HEK293T (cell line): Measurements from ENCODE around the gene OR51A7.
"Not testable (repeated sequence)": the region's sequence is repeated elsewhere in the genome, so short reads cannot be mapped to it uniquely, and the experiment has no call there.

Experiments used
- CTCF ChIA-PET: fragments of 350-600 bp; formaldehyde crosslinking; extraction: SDS; loops from one replicate; lab custom pipeline; 2021; ENCODE audit warnings: antibody characterized with exemption, inconsistent platforms; lab: Yijun Ruan, JAX
- POLR2A ChIA-PET: fragments of 350-600 bp; formaldehyde crosslinking; extraction: SDS; loops from one replicate; lab custom pipeline; 2020; ENCODE audit warnings: antibody characterized with exemption, inconsistent platforms; lab: Yijun Ruan, JAX
- DNase-seq: peaks from one replicate; pipeline ENCODE4 v3.0.0; 2012; ENCODE audit warnings: mixed read lengths; ENCODE audit errors: extremely low spot score
- ARNT ChIP-seq: fragments of 450-650 bp; IDR thresholded peaks from 2 replicates; pipeline ENCODE4 v1.6.1; 2017; ENCODE audit warnings: mild to moderate bottlenecking
- BHLHE40 ChIP-seq: fragments of 450-650 bp; IDR thresholded peaks from 2 replicates; pipeline ENCODE4 v1.6.1; 2016; ENCODE audit warnings: mild to moderate bottlenecking, moderate library complexity, borderline replicate concordance
- CTBP1 ChIP-seq: fragments of 450-650 bp; IDR thresholded peaks from 2 replicates; pipeline ENCODE4 v1.6.1; 2016; ENCODE audit warnings: borderline replicate concordance
- ELF4 ChIP-seq: fragments of 450-650 bp; IDR thresholded peaks from 2 replicates; pipeline ENCODE4 v1.6.1; 2017; ENCODE audit warnings: antibody characterized with exemption
- FOXA1 ChIP-seq: fragments of 450-650 bp; IDR thresholded peaks from 2 replicates; pipeline ENCODE4 v1.6.1; 2016; ENCODE audit warnings: mild to moderate bottlenecking
- FOXK2 ChIP-seq: fragments of 450-650 bp; IDR thresholded peaks from 2 replicates; pipeline ENCODE4 v1.6.1; 2016; ENCODE audit warnings: mild to moderate bottlenecking
- FOXM1 ChIP-seq: fragments of 450-650 bp; IDR thresholded peaks from 2 replicates; pipeline ENCODE4 v1.6.1; 2017; ENCODE audit warnings: mild to moderate bottlenecking, borderline replicate concordance
- HDGF ChIP-seq: fragments of 450-650 bp; IDR thresholded peaks from 2 replicates; pipeline ENCODE4 v1.6.1; 2017; ENCODE audit warnings: antibody characterized with exemption, borderline replicate concordance
- L3MBTL2 ChIP-seq: fragments of 450-650 bp; conservative IDR thresholded peaks from 2 replicates; pipeline ENCODE4 v1.6.1; 2016; ENCODE audit warnings: mild to moderate bottlenecking
- LEF1 ChIP-seq: fragments of 450-650 bp; IDR thresholded peaks from 2 replicates; pipeline ENCODE4 v1.6.1; 2017; ENCODE audit warnings: mild to moderate bottlenecking, borderline replicate concordance
- NFRKB ChIP-seq: fragments of 450-650 bp; IDR thresholded peaks from 2 replicates; pipeline ENCODE4 v1.6.1; 2016; ENCODE audit warnings: mild to moderate bottlenecking, moderate library complexity
- PKNOX1 ChIP-seq: fragments of 450-650 bp; IDR thresholded peaks from 2 replicates; pipeline ENCODE4 v1.6.1; 2016
- SP1 ChIP-seq: fragments of 450-650 bp; IDR thresholded peaks from 2 replicates; pipeline ENCODE4 v1.6.1; 2017
- SUZ12 ChIP-seq: fragments of 450-650 bp; IDR thresholded peaks from 2 replicates; pipeline ENCODE4 v1.6.1; 2016; ENCODE audit warnings: mild to moderate bottlenecking
- TARDBP ChIP-seq: fragments of 450-650 bp; IDR thresholded peaks from 2 replicates; pipeline ENCODE4 v1.6.1; 2016
- ZNF384 ChIP-seq: fragments of 450-650 bp; IDR thresholded peaks from 2 replicates; pipeline ENCODE4 v1.6.1; 2016

The OR51A7 gene

GRCh38 chr11:4903484-4903883 is at the start of gene OR51A7:
Gene OR51A7 (plus strand): TSS chr11:4903783. CDS start chr11:4907370, 3,587 bp downstream.
- ChIA-PET POLR2A (no interaction called here), CTCF (no interaction called here)
- TF ChIP-seq L3MBTL2 (no peak), ELF4 (no peak), SUZ12 (no peak), SP1 (no peak), PKNOX1 (no peak), CTBP1 (no peak), HDGF (no peak)
- DNase-seq, result no peak

GRCh38 chr11:4854286-4854685 is 49.3 kb upstream of the OR51A7 start:
- DNase-seq, CTCF ChIA-PET, POLR2A ChIA-PET: not testable (repeated sequence)

- ChIA-PET CTCF (no interaction called here), POLR2A (no interaction called here)
- TF ChIP-seq LEF1 (no peak), TARDBP (no peak), CTBP1 (no peak), HDGF (no peak), PKNOX1 (no peak), FOXM1 (no peak), ARNT (no peak), FOXK2 (no peak), ELF4 (no peak), ZNF384 (no peak)
- DNase-seq, result no peak
Measured at GRCh38 chr11:4862447-4863236, 40.9 kb upstream of the OR51A7 start.

- ChIA-PET POLR2A (no interaction called here), CTCF (no interaction called here)
- no peak for DNase-seq
- TF ChIP-seq L3MBTL2, result no peak
- TF ChIP-seq PKNOX1, result no peak
- no peak for TF ChIP-seq FOXK2
- no peak for TF ChIP-seq FOXA1
- TF ChIP-seq ELF4, result no peak
- TF ChIP-seq TARDBP, result no peak
- no peak for TF ChIP-seq FOXM1
- no peak for TF ChIP-seq BHLHE40
Measured at GRCh38 chr11:4863876-4864275, 39.7 kb upstream of the OR51A7 start.

- TF ChIP-seq ELF4 (no peak), PKNOX1 (no peak), ZNF384 (no peak), TARDBP (no peak), BHLHE40 (no peak), FOXA1 (no peak), FOXK2 (no peak), SUZ12 (no peak), LEF1 (no peak), L3MBTL2 (no peak), ARNT (no peak), FOXM1 (no peak), NFRKB (no peak), SP1 (no peak), HDGF (no peak), CTBP1 (no peak)
- ChIA-PET CTCF (no interaction called here), POLR2A (no interaction called here)
- DNase-seq, result no peak
Measured at GRCh38 chr11:4865855-4866254, 37.7 kb upstream of the OR51A7 start.

- no peak for DNase-seq
- POLR2A ChIA-PET, result no interaction called here
- CTCF ChIA-PET, result no interaction called here
- TF ChIP-seq L3MBTL2 (no peak), FOXA1 (no peak), ELF4 (no peak), TARDBP (no peak), SP1 (no peak), PKNOX1 (no peak), CTBP1 (no peak), BHLHE40 (no peak), FOXM1 (no peak), FOXK2 (no peak), HDGF (no peak), ARNT (no peak), ZNF384 (no peak), NFRKB (no peak)
Measured at GRCh38 chr11:4881188-4881587, 22.4 kb upstream of the OR51A7 start.
